ENCODE measurements around the gene SCLY. TPM values are rescaled to one million over a fixed set of nuclear protein-coding genes. Genes with fewer than 3 reads are reported as not detected.
A peak's percentile ranks its signal among the peaks of the same experiment; 100 is the strongest.

Gene SCLY
- total and polyA plus RNA-seq, 2 of the 13 experiments (the other 11 are each of a cell fraction or from before 2014, with no cell fraction given) = 27.9 to 38.6 TPM

DNA sequence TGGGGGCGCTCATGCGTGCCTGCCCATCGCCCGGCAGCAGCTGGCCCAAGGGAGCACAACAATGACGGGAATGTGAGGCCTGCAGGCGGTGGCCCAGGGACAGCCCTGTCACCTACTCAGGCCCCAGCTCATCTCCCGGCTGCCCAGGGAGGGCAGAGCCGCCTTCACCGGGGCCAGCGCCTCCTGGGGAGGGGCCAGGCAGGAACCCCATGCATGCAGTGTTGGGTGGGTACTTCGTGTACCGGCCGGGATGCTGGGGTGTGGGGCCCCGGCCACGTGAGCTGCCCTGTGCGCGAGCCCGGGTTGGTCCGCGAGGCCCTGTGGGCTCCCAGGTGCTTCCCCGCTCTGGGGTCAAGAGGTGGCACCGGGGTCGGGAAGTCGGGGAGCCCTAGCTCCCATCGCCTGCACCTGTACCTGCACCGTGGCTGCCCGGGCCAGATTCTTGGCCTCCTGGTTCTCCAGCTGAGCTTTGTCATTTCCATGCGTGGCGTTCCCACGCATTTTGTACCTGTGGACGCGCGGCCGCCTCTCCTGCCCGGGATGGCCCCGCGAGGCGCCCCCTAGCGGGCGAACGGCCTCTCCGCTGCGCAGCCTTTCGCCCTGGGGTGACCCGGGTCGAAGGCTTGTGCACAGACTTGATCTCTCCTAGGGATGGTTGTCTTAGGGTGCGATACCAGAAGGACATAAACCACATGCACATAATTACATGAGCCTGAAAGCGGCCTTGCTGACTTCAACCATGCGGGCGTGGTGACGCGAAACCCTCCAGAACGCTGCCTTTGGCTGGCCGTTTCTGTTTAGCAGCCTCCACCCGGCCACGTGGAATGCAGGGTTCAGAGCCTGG is 78.6 kb downstream of the SCLY start (continued):
- TF ChIP-seq ZMAT3 (CRISPR knock-in tag; conservative IDR thresholded peaks at IDR 0.05) (no peak), LCORL (IDR thresholded peaks at IDR 0.05) (no peak), LCORL (CRISPR knock-in tag; IDR thresholded peaks at IDR 0.05) (no peak), SYNCRIP (IDR thresholded peaks at IDR 0.05; ENCODE audit: insufficient read depth, low read depth, low read length) (no peak), ZZZ3 (CRISPR knock-in tag; IDR thresholded peaks at IDR 0.05; ENCODE audit: borderline replicate concordance) (0 out of 2 replicates have a peak, but pooled peaks have one; percentile 21), ZNF556 (CRISPR knock-in tag; IDR thresholded peaks at IDR 0.05; ENCODE audit: borderline replicate concordance) (0 out of 2 replicates have a peak, but pooled peaks have one; percentile 23), ZNF761 (CRISPR knock-in tag; conservative IDR thresholded peaks at IDR 0.05) (no peak), ZFY (CRISPR knock-in tag; IDR thresholded peaks at IDR 0.05) (peak; percentile 55), SAP130 (CRISPR knock-in tag; IDR thresholded peaks at IDR 0.05; ENCODE audit: low read depth) (peak; percentile 25; the same call in 1 of the 2 replicates), TEAD3 (CRISPR knock-in tag; optimal IDR thresholded peaks at IDR 0.05; ENCODE audit: borderline replicate concordance) (no peak), ZNF598 (CRISPR knock-in tag; IDR thresholded peaks at IDR 0.05; ENCODE audit: borderline replicate concordance) (no peak), ELF3 (CRISPR knock-in tag; IDR thresholded peaks at IDR 0.05) (no peak), EP300 (IDR thresholded peaks at IDR 0.05; ENCODE audit: low read depth in 2 of 2, low read length in 2 of 2) (no peak), EP300 (CRISPR knock-in tag; IDR thresholded peaks at IDR 0.05; ENCODE audit: borderline replicate concordance) (no peak), ZFP37 (CRISPR knock-in tag; IDR thresholded peaks at IDR 0.05; ENCODE audit: borderline replicate concordance) (no peak)
- TF ChIP-seq, protein P1, sequence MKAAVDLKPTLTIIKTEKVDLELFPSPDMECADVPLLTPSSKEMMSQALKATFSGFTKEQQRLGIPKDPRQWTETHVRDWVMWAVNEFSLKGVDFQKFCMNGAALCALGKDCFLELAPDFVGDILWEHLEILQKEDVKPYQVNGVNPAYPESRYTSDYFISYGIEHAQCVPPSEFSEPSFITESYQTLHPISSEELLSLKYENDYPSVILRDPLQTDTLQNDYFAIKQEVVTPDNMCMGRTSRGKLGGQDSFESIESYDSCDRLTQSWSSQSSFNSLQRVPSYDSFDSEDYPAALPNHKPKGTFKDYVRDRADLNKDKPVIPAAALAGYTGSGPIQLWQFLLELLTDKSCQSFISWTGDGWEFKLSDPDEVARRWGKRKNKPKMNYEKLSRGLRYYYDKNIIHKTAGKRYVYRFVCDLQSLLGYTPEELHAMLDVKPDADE (CRISPR knock-in tag; IDR thresholded peaks at IDR 0.05) = no peak
- TF ChIP-seq, protein P2, sequence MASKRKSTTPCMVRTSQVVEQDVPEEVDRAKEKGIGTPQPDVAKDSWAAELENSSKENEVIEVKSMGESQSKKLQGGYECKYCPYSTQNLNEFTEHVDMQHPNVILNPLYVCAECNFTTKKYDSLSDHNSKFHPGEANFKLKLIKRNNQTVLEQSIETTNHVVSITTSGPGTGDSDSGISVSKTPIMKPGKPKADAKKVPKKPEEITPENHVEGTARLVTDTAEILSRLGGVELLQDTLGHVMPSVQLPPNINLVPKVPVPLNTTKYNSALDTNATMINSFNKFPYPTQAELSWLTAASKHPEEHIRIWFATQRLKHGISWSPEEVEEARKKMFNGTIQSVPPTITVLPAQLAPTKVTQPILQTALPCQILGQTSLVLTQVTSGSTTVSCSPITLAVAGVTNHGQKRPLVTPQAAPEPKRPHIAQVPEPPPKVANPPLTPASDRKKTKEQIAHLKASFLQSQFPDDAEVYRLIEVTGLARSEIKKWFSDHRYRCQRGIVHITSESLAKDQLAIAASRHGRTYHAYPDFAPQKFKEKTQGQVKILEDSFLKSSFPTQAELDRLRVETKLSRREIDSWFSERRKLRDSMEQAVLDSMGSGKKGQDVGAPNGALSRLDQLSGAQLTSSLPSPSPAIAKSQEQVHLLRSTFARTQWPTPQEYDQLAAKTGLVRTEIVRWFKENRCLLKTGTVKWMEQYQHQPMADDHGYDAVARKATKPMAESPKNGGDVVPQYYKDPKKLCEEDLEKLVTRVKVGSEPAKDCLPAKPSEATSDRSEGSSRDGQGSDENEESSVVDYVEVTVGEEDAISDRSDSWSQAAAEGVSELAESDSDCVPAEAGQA (IDR thresholded peaks at IDR 0.05; ENCODE audit: low read depth) = no peak
- TF ChIP-seq, protein P2 (CRISPR knock-in tag; IDR thresholded peaks at IDR 0.05; ENCODE audit: borderline replicate concordance) = no peak
- TF ChIP-seq, protein P3, sequence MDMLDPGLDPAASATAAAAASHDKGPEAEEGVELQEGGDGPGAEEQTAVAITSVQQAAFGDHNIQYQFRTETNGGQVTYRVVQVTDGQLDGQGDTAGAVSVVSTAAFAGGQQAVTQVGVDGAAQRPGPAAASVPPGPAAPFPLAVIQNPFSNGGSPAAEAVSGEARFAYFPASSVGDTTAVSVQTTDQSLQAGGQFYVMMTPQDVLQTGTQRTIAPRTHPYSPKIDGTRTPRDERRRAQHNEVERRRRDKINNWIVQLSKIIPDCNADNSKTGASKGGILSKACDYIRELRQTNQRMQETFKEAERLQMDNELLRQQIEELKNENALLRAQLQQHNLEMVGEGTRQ (IDR thresholded peaks at IDR 0.05; ENCODE audit: low read depth, low read length) = no peak
- TF ChIP-seq, protein P3 (CRISPR knock-in tag; IDR thresholded peaks at IDR 0.05; ENCODE audit: borderline replicate concordance) = no peak
